ENCODE measurements around the gene URM1. TPM values are rescaled to one million over a fixed set of nuclear protein-coding genes. Genes with fewer than 3 reads are reported as not detected.
"Not testable (repeated sequence)": the region's sequence is repeated elsewhere in the genome, so short reads cannot be mapped to it uniquely, and the experiment has no call there.

URM1 gene
- total RNA-seq, 1 experiment from 2014 or later, result 46.6 TPM

- Mint-ChIP-seq H3K9me3 (no peaks in the 10 kb centered on the region), H3K4me1 (peaks cover 5 to 11% of the 10 kb centered on the region in 2 experiments; a peak in 2 of 4 replicates), H3K4me3 (peak overlapping the region in 1 of 2 experiments; percentile 10; a peak in 2 of 5 replicates), H3K27me3 (ENCODE audit: low read depth) (peaks cover 65% of the 10 kb centered on the region), H3K27ac (no peak overlapping the region), H3K36me3 (ENCODE audit: insufficient read depth in 1 of 3, low read depth in 3 of 3) (no peaks in the 10 kb centered on the region)
- Histone ChIP-seq H3K18ac (ENCODE audit: insufficient read length, low read depth, low read length) (no peak overlapping the region), H3K56ac (ENCODE audit: insufficient read length, low read depth, low read length) (no peak overlapping the region), H2BK12ac (ENCODE audit: insufficient read length, low read depth, low read length) (no peak overlapping the region), H3K9me3 (ENCODE audit: control insufficient read depth, low read depth, low read length) (no peaks in the 10 kb centered on the region), H2AK5ac (ENCODE audit: insufficient read length, low read length) (no peak overlapping the region), H3K4me1 (ENCODE audit: insufficient read depth, low read length) (no peaks in the 10 kb centered on the region), H3T11ph (ENCODE audit: low read length) (no peak overlapping the region), H2BK20ac (ENCODE audit: low read depth, low read length, poor library complexity, severe bottlenecking) (no peak overlapping the region), H3K79me1 (ENCODE audit: insufficient read depth, low read depth, low read length, poor library complexity, severe bottlenecking) (no peaks in the 10 kb centered on the region), H2AFZ (ENCODE audit: low read length) (no peak overlapping the region), H2BK5ac (ENCODE audit: insufficient read length, low read length) (no peak overlapping the region), H3K79me2 (ENCODE audit: insufficient read depth, low read length) (no peaks in the 10 kb centered on the region), H3K23ac (ENCODE audit: insufficient read length, low read depth, low read length) (no peak overlapping the region), H3K23me2 (ENCODE audit: insufficient read length, low read depth, low read length, poor library complexity, severe bottlenecking) (peaks cover 9% of the 10 kb centered on the region), H3K9ac (ENCODE audit: extremely low read depth, insufficient read length, low read length) (no peak overlapping the region), H2BK15ac (ENCODE audit: low read depth, low read length) (no peak overlapping the region), H3K14ac (ENCODE audit: insufficient read depth, low read length) (no peak overlapping the region), H4K20me1 (ENCODE audit: control insufficient read depth, insufficient read depth, insufficient read length) (no peaks in the 10 kb centered on the region), H4K8ac (replicated peaks; ENCODE audit: insufficient read length, low read depth, low read length) (no peak overlapping the region), H4K5ac (ENCODE audit: insufficient read length, low read depth, low read length) (no peak overlapping the region), H3K27ac (ENCODE audit: insufficient read length, low read depth, low read length) (no peak overlapping the region), H4K91ac (ENCODE audit: insufficient read length, low read depth, low read length) (no peak overlapping the region), H2BK120ac (ENCODE audit: low read depth, low read length, poor library complexity, severe bottlenecking) (no peak overlapping the region), H3K4ac (ENCODE audit: low read depth, low read length) (no peak overlapping the region), H3K27me3 (ENCODE audit: insufficient read depth, low read length) (peaks cover 13% of the 10 kb centered on the region; the same call in 1 of the 2 replicates), H3K4me2 (ENCODE audit: insufficient read depth, insufficient read length, low read length) (no peak overlapping the region)
- WGBS (ENCODE audit: extremely low coverage, insufficient read length, low lambda C conversion rate), result no CpG with 5 or more reads among the region's 5 CpGs
- DNase-seq, result no peak
- no peak for TF ChIP-seq CTCF (conservative IDR thresholded peaks at IDR 0.05)
These were observed 51.6 kb downstream of the URM1 start for GRCh38 chr9:128422783-128423150.

- not testable (repeated sequence) for H3K56ac ChIP-seq (ENCODE audit: insufficient read length, low read depth, low read length); H3K23me2 ChIP-seq (ENCODE audit: insufficient read length, low read depth, low read length, poor library complexity, severe bottlenecking); H2AK5ac ChIP-seq (ENCODE audit: insufficient read length, low read length); H2BK12ac ChIP-seq (ENCODE audit: insufficient read length, low read depth, low read length); H3K27ac Mint-ChIP-seq; H4K20me1 ChIP-seq (ENCODE audit: control insufficient read depth, insufficient read depth, insufficient read length); H2BK20ac ChIP-seq (ENCODE audit: low read depth, low read length, poor library complexity, severe bottlenecking); H3K79me2 ChIP-seq (ENCODE audit: insufficient read depth, low read length); DNase-seq; H3K4ac ChIP-seq (ENCODE audit: low read depth, low read length); H4K91ac ChIP-seq (ENCODE audit: insufficient read length, low read depth, low read length); H3K9me3 Mint-ChIP-seq; H2BK5ac ChIP-seq (ENCODE audit: insufficient read length, low read length); H3K18ac ChIP-seq (ENCODE audit: insufficient read length, low read depth, low read length); H3K9me3 ChIP-seq (ENCODE audit: control insufficient read depth, low read depth, low read length); H3K4me1 ChIP-seq (ENCODE audit: insufficient read depth, low read length); H2BK120ac ChIP-seq (ENCODE audit: low read depth, low read length, poor library complexity, severe bottlenecking); H3K4me2 ChIP-seq (ENCODE audit: insufficient read depth, insufficient read length, low read length); H4K8ac ChIP-seq (replicated peaks; ENCODE audit: insufficient read length, low read depth, low read length); H3T11ph ChIP-seq (ENCODE audit: low read length); H3K14ac ChIP-seq (ENCODE audit: insufficient read depth, low read length); H3K9ac ChIP-seq (ENCODE audit: extremely low read depth, insufficient read length, low read length); H2AFZ ChIP-seq (ENCODE audit: low read length); H3K23ac ChIP-seq (ENCODE audit: insufficient read length, low read depth, low read length); H4K5ac ChIP-seq (ENCODE audit: insufficient read length, low read depth, low read length); H3K79me1 ChIP-seq (ENCODE audit: insufficient read depth, low read depth, low read length, poor library complexity, severe bottlenecking); H3K27ac ChIP-seq (ENCODE audit: insufficient read length, low read depth, low read length); H2BK15ac ChIP-seq (ENCODE audit: low read depth, low read length); H3K36me3 Mint-ChIP-seq (ENCODE audit: insufficient read depth in 1 of 3, low read depth in 3 of 3); H3K4me3 Mint-ChIP-seq
- Mint-ChIP-seq H3K4me1 (peaks cover 5 to 11% of the 10 kb centered on the region in 2 experiments; a peak in 2 of 4 replicates), H3K27me3 (ENCODE audit: low read depth) (peaks cover 60% of the 10 kb centered on the region)
- peaks cover 13% of the 10 kb centered on the region; the same call in 1 of the 2 replicates for H3K27me3 ChIP-seq (ENCODE audit: insufficient read depth, low read length)
- no CpG with 5 or more reads among the region's 6 CpGs for WGBS (ENCODE audit: extremely low coverage, insufficient read length, low lambda C conversion rate)
These were observed 52.2 kb downstream of the URM1 start for GRCh38 chr9:128423356-128423755.

All from H9 (cell line).